Ovary (tissue), 9 donors: Measurements from ENCODE around the gene PLPP3. TPM values are rescaled to one million over a fixed set of nuclear protein-coding genes. Genes with fewer than 3 reads are reported as not detected.

Experiments used
- DNase-seq, 5 donors: peaks; one replicate each; pipeline ENCODE4 v3.0.0-alpha.2; 2019 to 2020
- H3K27ac ChIP-seq, 2 donors: fragments of 200-600 bp; one replicate each; pipeline versions ENCODE4 v1.5.1 to v1.8.0; 2019 to 2022
- H3K27me3 ChIP-seq: fragments of 200-600 bp; one replicate; pipeline ENCODE4 v1.8.0; 2022
- H3K36me3 ChIP-seq: fragments of 200-600 bp; sonication (generic); one replicate; pipeline ENCODE4 v1.5.1; 2019
- H3K4me1 ChIP-seq: one replicate; pipeline ENCODE4 v1.8.1; 2013; ENCODE audit warnings: mild to moderate bottlenecking, moderate library complexity; ENCODE audit not compliant: insufficient read depth
- H3K4me3 ChIP-seq: fragments of 200-600 bp; sonication (generic); one replicate; pipeline ENCODE4 v1.5.1; 2017
- H3K9me3 ChIP-seq, 2 donors: fragments of 200-600 bp in 1 of 2; sonication (generic) in 1 of 2; one replicate each; pipeline versions ENCODE4 v1.5.1 to v1.8.1; 2013 to 2019; ENCODE audit warnings: mild to moderate bottlenecking in 1 of 2, moderate library complexity in 1 of 2
- CTCF ChIP-seq, 3 donors: fragments of 450-650 bp in 2 of 3; fragments of 200-600 bp in 1 of 3; IDR thresholded peaks; one replicate each; pipeline versions ENCODE4 v1.5.1 to v1.8.0; 2016 to 2022; ENCODE audit warnings: antibody characterized with exemption in 3 of 3, mild to moderate bottlenecking in 1 of 3
- EP300 ChIP-seq: sonication (generic); formaldehyde crosslinking; IDR thresholded peaks from one replicate; pipeline ENCODE4 v1.6.1; 2017; ENCODE audit warnings: antibody characterized with exemption
- POLR2A ChIP-seq: fragments of 450-650 bp; IDR thresholded peaks from one replicate; pipeline ENCODE4 v1.6.1; 2017; ENCODE audit warnings: antibody characterized with exemption, mild to moderate bottlenecking, moderate library complexity
- WGBS, 3 donors: extraction: QIAGEN DNeasy Blood & Tissue Kit in 1 of 3; methylation state at CpG; one replicate each; pipeline versions ENCODE4 v1.1.5 to v1.1.7; 2013 to 2017; 5-methylcytosine and 5-hydroxymethylcytosine counted together
- intact Hi-C, 4 donors: fragments of 100-400 bp; cut with DNase I; formaldehyde crosslinking; loops; one replicate each; pipeline versions ENCODE4 v1.11.0 to v1.15.1; 2022 to 2023
- polyA plus RNA-seq, 2 donors: library from polyadenylated mRNA; stranded (reverse); fragments of 200-250 nt in 1 of 2; fragments of 350-450 nt in 1 of 2; fragmentation: Illumina TruSeq in 1 of 2; extraction: RNeasy Lipid Tissue Mini Kit (QIAGEN cat#74804) in 1 of 2; gene quantifications; one replicate each; pipeline ENCODE4 v1.2.3, GENCODE V29; 2013 to 2014
- total RNA-seq, 7 donors: library from RNA; depleted of rRNA in 2 of 7; stranded (reverse); fragments of >200 nt in 2 of 7; fragmentation: NEBNext Ultra II Directional in 3 of 7; extraction: Animal tissue kit (Norgen Biotek cat#: 25700) in 3 of 7; gene quantifications; one replicate each; pipeline versions ENCODE4 v1.1.0 to v1.2.4, GENCODE V29; 2016 to 2023
- donor health status: DM: no; HTN: no; CAD: no; lungs with moderate emphysema.
- donor health status: DM: no; HTN: no; CAD: no.
- donor health status: Bipolar disorder and iron deficiency.
- donor health status: DM: yes; HTN: yes; CAD: no.
- donor health status: DM: no; HTN: no; CAD: no.
- donor health status: DM: yes; HTN: yes; CAD: no.

The PLPP3 gene
- total and polyA plus RNA-seq, 9 donors, result 51.4 to 188 (median 125) TPM

- WGBS, 3 donors, result 83 to 87% (median 85%) methylated on average over 5 of the region's 5 CpGs
- intact Hi-C loops, result no loop called here
Measured at GRCh38 chr1:56550138-56550858, 29.1 kb downstream of the PLPP3 start.

GRCh38 chr1:56548571-56548970 lies 30.8 kb downstream of the PLPP3 start:
- Histone ChIP-seq H3K36me3 (no peaks in the 10 kb centered on the region), H3K4me1 (peaks cover 22% of the 10 kb centered on the region), H3K4me3 (no peak overlapping the region), H3K9me3 (no peaks in the 10 kb centered on the region), H3K27me3 (no peaks in the 10 kb centered on the region), H3K27ac (no peak overlapping the region)
- DNase-seq, result no peak
- intact Hi-C loops, result no loop called here
- TF ChIP-seq CTCF (IDR thresholded peaks at IDR 0.05), result no peak
- TF ChIP-seq EP300, result no peak
- TF ChIP-seq POLR2A, result no peak

More at GRCh38 chr1:56550138-56550858, 29.1 kb downstream of the PLPP3 start:
- no peak for DNase-seq
- TF ChIP-seq EP300 (no peak), CTCF (IDR thresholded peaks at IDR 0.05) (no peak), POLR2A (no peak)
- H3K27ac ChIP-seq, result no peak overlapping the region
- H3K9me3 ChIP-seq, result no peaks in the 10 kb centered on the region
- no peaks in the 10 kb centered on the region for H3K36me3 ChIP-seq
- H3K4me1 ChIP-seq, result peaks cover 22% of the 10 kb centered on the region
- H3K27me3 ChIP-seq, result no peaks in the 10 kb centered on the region
- no peak overlapping the region for H3K4me3 ChIP-seq

GRCh38 chr1:56547977-56548376 lies 31.4 kb downstream of the PLPP3 start:
- no peaks in the 10 kb centered on the region for H3K9me3 ChIP-seq
- 76 to 82% (median 78%) methylated on average over 2 of the region's 2 CpGs for WGBS, 3 donors
- DNase-seq, result no peak
- H3K4me1 ChIP-seq, result peaks cover 18% of the 10 kb centered on the region
- TF ChIP-seq EP300 (no peak), POLR2A (no peak), CTCF (IDR thresholded peaks at IDR 0.05) (no peak)
- no peak overlapping the region for H3K4me3 ChIP-seq
- H3K36me3 ChIP-seq, result no peaks in the 10 kb centered on the region
- intact Hi-C loops, result no loop called here
- no peak overlapping the region for H3K27ac ChIP-seq
- no peaks in the 10 kb centered on the region for H3K27me3 ChIP-seq

GRCh38 chr1:56547473-56547872 lies 31.9 kb downstream of the PLPP3 start:
- intact Hi-C loops, result no loop called here
- Histone ChIP-seq H3K9me3 (no peaks in the 10 kb centered on the region), H3K36me3 (no peaks in the 10 kb centered on the region), H3K27ac (no peak overlapping the region), H3K27me3 (no peaks in the 10 kb centered on the region), H3K4me1 (peaks cover 15% of the 10 kb centered on the region), H3K4me3 (no peak overlapping the region)
- no peak for DNase-seq
- TF ChIP-seq EP300 (no peak), CTCF (IDR thresholded peaks at IDR 0.05) (no peak), POLR2A (no peak)
- WGBS, 3 donors, result 81 to 97% (median 81%) methylated on average over 1 of the region's 1 CpG
